PFSK-1 (cell line): ENCODE results near the gene BATF3. TPM values are rescaled to one million over a fixed set of nuclear protein-coding genes. Genes with fewer than 3 reads are reported as not detected.

Source experiments
- FOXP2 ChIP-seq: optimal IDR thresholded peaks from 2 replicates; pipeline ENCODE3; 2011; ENCODE audit warnings: borderline replicate concordance, control low read depth, inconsistent platforms; ENCODE audit not compliant: insufficient read depth; ENCODE audit errors: extremely low read length, extremely low read depth
- POLR2AphosphoS5 ChIP-seq: IDR thresholded peaks from 2 replicates; pipeline ENCODE4 v1.6.1; 2012; ENCODE audit warnings: low read depth, mild to moderate bottlenecking, control low read depth, low read length, moderate library complexity
- REST ChIP-seq, 2 experiments: IDR thresholded peaks; 2 replicates each; pipeline versions ENCODE4 v1.6.1 to v1.8.0; 2011 to 2012; ENCODE audit warnings: low read depth in 2 of 2, low read length in 2 of 2, control low read depth in 1 of 2, inconsistent platforms in 1 of 2, mild to moderate bottlenecking in 1 of 2, moderate library complexity in 1 of 2; ENCODE audit not compliant: insufficient read depth in 1 of 2
- SIN3A ChIP-seq: IDR thresholded peaks from 2 replicates; pipeline ENCODE4 v1.6.1; 2012; ENCODE audit warnings: mild to moderate bottlenecking, low read length, moderate library complexity, borderline replicate concordance; ENCODE audit not compliant: insufficient read depth
- TAF1 ChIP-seq: IDR thresholded peaks from 2 replicates; pipeline ENCODE4 v1.6.1; 2012; ENCODE audit warnings: low read length, control low read depth, borderline replicate concordance; ENCODE audit not compliant: insufficient read depth
- polyA plus RNA-seq: library from polyadenylated mRNA; unstranded; fragments of >200 nt; gene quantifications from one replicate; pipeline ENCODE4 v1.2.1, GENCODE V29; 2012; ENCODE audit warnings: low read depth, missing spikeins; ENCODE audit not compliant: insufficient read length

Gene BATF3
- polyA plus RNA-seq, result 46.7 TPM

- TF ChIP-seq FOXP2 (peak; percentile 19), POLR2AphosphoS5 (no peak)
These were observed at the start of gene BATF3 for GRCh38 chr1:212699625-212700222. BATF3 (minus strand) TSS chr1:212699840; CDS start chr1:212699762, 78 bp downstream.

GRCh38 chr1:212746546-212746945 lies 46.9 kb upstream of the BATF3 start:
- TF ChIP-seq TAF1, result no peak
- no peak for TF ChIP-seq SIN3A
- no peak for TF ChIP-seq POLR2AphosphoS5
- no peak for TF ChIP-seq REST (IDR thresholded peaks at IDR 0.05; ENCODE audit: insufficient read depth in 1 of 2, low read depth in 2 of 2, low read length in 2 of 2)
- TF ChIP-seq FOXP2, result no peak

- TF ChIP-seq FOXP2, result no peak
- TF ChIP-seq POLR2AphosphoS5, result no peak
- TF ChIP-seq REST (IDR thresholded peaks at IDR 0.05; ENCODE audit: insufficient read depth in 1 of 2, low read depth in 2 of 2, low read length in 2 of 2), result no peak
These were observed 45.7 kb upstream of the BATF3 start for GRCh38 chr1:212745303-212745702.

- TF ChIP-seq TAF1 (no peak), SIN3A (no peak), REST (IDR thresholded peaks at IDR 0.05; ENCODE audit: insufficient read depth in 1 of 2, low read depth in 2 of 2, low read length in 2 of 2) (no peak), FOXP2 (no peak), POLR2AphosphoS5 (no peak)
These were observed 44.3 kb upstream of the BATF3 start for GRCh38 chr1:212743901-212744475.

GRCh38 chr1:212738330-212738729 lies 38.7 kb upstream of the BATF3 start:
- TF ChIP-seq REST (IDR thresholded peaks at IDR 0.05; ENCODE audit: insufficient read depth in 1 of 2, low read depth in 2 of 2, low read length in 2 of 2) (peak in 1 of 2 experiments; percentile 51; a peak in 1 of 4 replicates), SIN3A (no peak)
